ENCODE results near the gene ANTKMT.

The ANTKMT gene

DNA sequence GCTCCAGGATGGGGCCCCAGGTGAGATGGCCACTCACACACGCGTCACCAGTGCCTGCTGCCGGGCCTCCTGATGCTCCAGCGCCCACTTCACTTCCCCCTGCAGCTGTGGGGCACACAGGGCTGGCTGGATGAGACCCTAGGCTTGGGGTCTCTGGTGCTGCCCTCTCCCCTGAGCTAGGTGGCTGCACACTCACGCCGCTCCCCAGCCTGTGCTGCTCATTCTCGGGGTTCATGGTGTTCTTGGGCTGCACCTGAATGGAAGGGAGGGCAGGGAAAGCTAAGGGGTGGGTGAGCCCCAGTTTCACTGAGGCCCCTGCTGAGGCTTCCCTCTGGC, 4.1 kb downstream of the ANTKMT start:
- DNase-seq (ENCODE audit: low spot score) (no peak), ATAC-seq (ENCODE audit: low read depth) (no peak)
- peaks cover 1% of the 10 kb centered on the region for H3K4me1 ChIP-seq (ENCODE audit: insufficient read depth, poor library complexity, severe bottlenecking)
- no peak overlapping the region for H3K27ac ChIP-seq (ENCODE audit: poor library complexity, severe bottlenecking)
- TF ChIP-seq CTCF (IDR thresholded peaks at IDR 0.05; ENCODE audit: poor library complexity, severe bottlenecking): no peak
- H3K27me3 ChIP-seq (ENCODE audit: insufficient read depth, poor library complexity, severe bottlenecking): no peaks in the 10 kb centered on the region
- H3K36me3 ChIP-seq (ENCODE audit: low read depth): no peaks in the 10 kb centered on the region
- H3K4me3 ChIP-seq (ENCODE audit: severe bottlenecking): no peak overlapping the region
- no peaks in the 10 kb centered on the region for H3K9me3 ChIP-seq (ENCODE audit: severe bottlenecking)

DNA sequence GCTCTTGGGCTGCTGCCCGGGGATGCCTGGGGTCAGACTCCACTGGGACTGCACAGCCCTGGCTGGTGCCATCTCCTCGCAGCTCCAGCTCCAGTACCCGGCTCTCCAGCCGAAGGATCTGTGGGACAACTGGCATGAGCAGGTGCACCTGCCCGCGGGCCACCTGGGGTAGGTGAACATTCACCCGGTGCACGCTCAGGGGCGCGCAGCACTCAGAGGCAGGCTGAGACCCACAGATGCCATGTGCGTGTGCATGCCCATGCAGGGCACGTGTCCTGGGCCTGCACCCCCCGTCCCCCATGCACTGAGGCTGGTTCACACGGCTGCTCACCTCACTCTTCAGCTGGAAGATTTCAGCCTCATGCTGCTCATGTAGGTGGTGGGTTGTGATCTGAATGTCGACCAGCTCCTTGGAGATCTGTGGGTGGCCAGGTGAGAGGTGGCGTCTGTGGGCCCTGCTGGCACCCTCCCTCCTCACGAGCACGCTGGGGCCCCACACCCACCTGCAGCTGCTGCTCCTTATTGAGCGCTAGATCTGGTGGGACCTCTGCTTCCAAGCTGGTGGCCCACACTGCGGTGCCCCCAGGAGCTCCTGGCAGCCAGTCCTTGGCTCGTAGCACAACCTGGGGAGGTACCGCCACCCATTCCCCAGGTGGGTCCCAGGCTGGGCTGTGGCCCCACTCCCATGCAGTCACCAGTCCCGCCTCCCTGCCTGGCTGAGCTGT, 4.7 kb downstream of the ANTKMT start:
- no peak for DNase-seq (ENCODE audit: low spot score)
- no peak for TF ChIP-seq CTCF (IDR thresholded peaks at IDR 0.05; ENCODE audit: poor library complexity, severe bottlenecking)
- Histone ChIP-seq H3K4me1 (ENCODE audit: insufficient read depth, poor library complexity, severe bottlenecking) (no peaks in the 10 kb centered on the region), H3K36me3 (ENCODE audit: low read depth) (no peaks in the 10 kb centered on the region), H3K4me3 (ENCODE audit: severe bottlenecking) (no peak overlapping the region), H3K27me3 (ENCODE audit: insufficient read depth, poor library complexity, severe bottlenecking) (no peaks in the 10 kb centered on the region), H3K9me3 (ENCODE audit: severe bottlenecking) (no peaks in the 10 kb centered on the region), H3K27ac (ENCODE audit: poor library complexity, severe bottlenecking) (no peak overlapping the region)
- ATAC-seq (ENCODE audit: low read depth): no peak

DNA sequence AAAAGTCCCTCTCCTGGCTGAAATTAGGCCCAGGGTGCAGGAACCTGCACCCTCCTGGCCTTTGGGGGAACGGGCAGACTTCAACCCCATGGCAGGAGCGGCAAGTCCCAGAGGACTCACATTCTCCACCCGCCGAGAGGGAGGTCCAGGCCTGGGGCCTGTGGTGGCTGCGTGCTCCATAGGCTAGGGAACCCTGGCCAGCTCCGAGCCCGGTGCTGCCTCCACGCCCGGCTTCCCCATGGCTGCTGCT, 5.2 kb downstream of the ANTKMT start:
- H3K4me1 ChIP-seq (ENCODE audit: insufficient read depth, poor library complexity, severe bottlenecking): no peaks in the 10 kb centered on the region
- H3K27ac ChIP-seq (ENCODE audit: poor library complexity, severe bottlenecking): peak overlapping the region; percentile 64
- no peaks in the 10 kb centered on the region for H3K27me3 ChIP-seq (ENCODE audit: insufficient read depth, poor library complexity, severe bottlenecking)
- H3K36me3 ChIP-seq (ENCODE audit: low read depth): no peaks in the 10 kb centered on the region
- peak overlapping the region; percentile 43 for H3K4me3 ChIP-seq (ENCODE audit: severe bottlenecking)
- ATAC-seq (ENCODE audit: low read depth) (no peak), DNase-seq (ENCODE audit: low spot score) (no peak)
- TF ChIP-seq CTCF (IDR thresholded peaks at IDR 0.05; ENCODE audit: poor library complexity, severe bottlenecking): no peak
- no peaks in the 10 kb centered on the region for H3K9me3 ChIP-seq (ENCODE audit: severe bottlenecking)

- H3K4me1 ChIP-seq (ENCODE audit: insufficient read depth, poor library complexity, severe bottlenecking): no peaks in the 10 kb centered on the region
- peak within 1 kb of the TSS; percentile 64 for H3K27ac ChIP-seq (ENCODE audit: poor library complexity, severe bottlenecking)
- peak within 1 kb of the TSS; percentile 43 for H3K4me3 ChIP-seq (ENCODE audit: severe bottlenecking)
- no peaks in the 10 kb centered on the region for H3K36me3 ChIP-seq (ENCODE audit: low read depth)
- ATAC-seq (ENCODE audit: low read depth): peak; percentile 12
- H3K9me3 ChIP-seq (ENCODE audit: severe bottlenecking): no peaks in the 10 kb centered on the region
- TF ChIP-seq CTCF (IDR thresholded peaks at IDR 0.05; ENCODE audit: poor library complexity, severe bottlenecking): no peak
- no peaks in the 10 kb centered on the region for H3K27me3 ChIP-seq (ENCODE audit: insufficient read depth, poor library complexity, severe bottlenecking)
- no peak for DNase-seq (ENCODE audit: low spot score)
Observed at GRCh38 chr16:726438-727290, 5.7 kb downstream of the ANTKMT start, which contains the start of the genes CCDC78 and HAGHL. TSS of gene CCDC78 (minus strand) at chr16:726443. CDS start at chr16:726367, 76 bp downstream. TSS of gene HAGHL (plus strand) at chr16:727106. CDS start at chr16:727510, 404 bp downstream.

Measured in RWPE2 (cell line).